Measurements from ENCODE around the gene C2CD4A.

- TF ChIP-seq CTCF (IDR thresholded peaks at IDR 0.05; ENCODE audit: insufficient read depth, low read length) (no peak), POLR2AphosphoS5 (IDR thresholded peaks at IDR 0.05; ENCODE audit: low read depth) (no peak)
Observed at GRCh38 chr15:62020576-62021160, 46.1 kb upstream of the C2CD4A start.

Measured in HL-60 (cell line).